MM.1S (cell line): ENCODE results near the gene USP38.

Source experiments
- CTCF ChIP-seq: fragments of 300-600 bp; sonication (generic); IDR thresholded peaks from 2 replicates; pipeline ENCODE4 v1.5.1; 2016; ENCODE audit warnings: antibody characterized with exemption, low read length, mixed read lengths
- EZH2 ChIP-seq: fragments of 300-600 bp; sonication (generic); optimal IDR thresholded peaks from 2 replicates; pipeline ENCODE3; 2017; ENCODE audit warnings: low read depth, mild to moderate bottlenecking, antibody characterized with exemption, low read length, mixed read lengths
- EZH2phosphoT487 ChIP-seq: fragments of 300-600 bp; sonication (generic); IDR thresholded peaks from 2 replicates; pipeline ENCODE4 v1.6.1; 2018; ENCODE audit warnings: antibody characterized with exemption, low read length

- TF ChIP-seq EZH2 = no peak
- no peak for TF ChIP-seq CTCF
- no peak for TF ChIP-seq EZH2phosphoT487
These were observed 63.1 kb downstream of the USP38 start for GRCh38 chr4:143247866-143248265.
